SHP77 (cell line): ENCODE data around the gene ATRNL1.
"Not testable (repeated sequence)": the region's sequence is repeated elsewhere in the genome, so short reads cannot be mapped to it uniquely, and the experiment has no call there.

ENCODE experiments used
- DNase-seq, 2 experiments: peaks; one replicate each; lab custom pipeline; 2025; lab: John Stamatoyannopoulos, UW

The ATRNL1 gene

DNA sequence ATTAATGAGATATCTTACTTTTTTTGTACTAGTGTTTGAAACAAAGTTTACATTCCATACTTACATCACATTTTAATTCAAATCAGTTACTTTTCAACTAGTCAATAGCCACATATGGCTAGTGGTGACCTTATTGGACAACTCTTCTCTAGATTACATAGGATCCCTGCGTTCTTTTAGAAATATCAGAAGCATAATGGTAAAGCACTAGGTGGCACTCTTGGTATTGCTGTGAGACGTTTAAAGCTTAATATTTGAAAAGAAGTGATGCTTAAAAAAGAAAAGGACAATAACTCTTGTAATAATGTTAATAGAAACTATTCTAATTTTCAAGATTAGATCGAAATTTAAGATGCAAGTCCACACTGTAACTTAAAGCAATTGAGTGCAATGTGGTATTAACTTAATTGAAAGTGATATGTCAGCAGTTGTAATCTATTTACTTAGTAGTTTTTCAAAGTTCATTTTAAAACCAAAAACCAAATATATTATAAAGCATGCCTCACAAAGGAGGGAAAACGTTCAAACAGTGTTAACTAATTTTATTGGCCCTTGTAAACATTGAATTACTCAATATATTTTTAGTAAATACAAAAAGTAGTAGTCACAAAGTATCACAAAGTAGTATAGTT lies 339.1 kb downstream of the ATRNL1 start:
- peak; percentile 3 to 27 for DNase-seq

- DNase-seq, result no peak
Observed at GRCh38 chr10:115436999-115437398, 343.8 kb downstream of the ATRNL1 start.

DNA sequence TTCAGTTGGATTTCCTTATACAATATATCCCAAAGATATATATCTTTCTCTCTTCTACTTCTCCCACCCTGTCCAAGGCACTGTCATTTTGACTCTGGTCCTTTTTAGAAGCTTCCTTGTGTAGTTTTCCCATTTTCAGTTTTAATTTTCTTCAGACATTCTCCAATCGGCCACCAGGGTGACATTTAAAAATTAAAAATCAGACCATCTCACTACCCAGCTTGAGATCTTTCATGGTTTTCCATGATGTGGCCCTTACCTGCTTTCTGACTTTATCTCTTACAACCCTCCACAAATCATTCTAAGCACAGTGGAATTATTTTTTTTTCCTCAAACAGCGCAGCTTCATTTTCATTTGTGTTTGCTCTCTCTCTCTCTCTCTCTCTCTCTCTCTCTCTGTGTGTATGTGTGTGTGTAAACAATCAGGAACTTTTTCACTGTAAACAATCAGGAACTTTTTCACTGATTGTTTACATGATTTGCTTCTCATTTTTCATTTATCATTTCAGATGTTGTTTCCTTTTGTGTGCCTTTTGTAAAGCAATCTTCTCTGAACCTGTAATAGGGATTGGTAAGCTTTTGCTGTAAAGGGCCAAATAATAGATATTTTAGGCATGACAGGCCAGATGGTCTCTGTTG lies 348.9 kb downstream of the ATRNL1 start:
- DNase-seq, result no peak

- no peak for DNase-seq
Observed at GRCh38 chr10:115456812-115457211, 363.6 kb downstream of the ATRNL1 start.

DNA sequence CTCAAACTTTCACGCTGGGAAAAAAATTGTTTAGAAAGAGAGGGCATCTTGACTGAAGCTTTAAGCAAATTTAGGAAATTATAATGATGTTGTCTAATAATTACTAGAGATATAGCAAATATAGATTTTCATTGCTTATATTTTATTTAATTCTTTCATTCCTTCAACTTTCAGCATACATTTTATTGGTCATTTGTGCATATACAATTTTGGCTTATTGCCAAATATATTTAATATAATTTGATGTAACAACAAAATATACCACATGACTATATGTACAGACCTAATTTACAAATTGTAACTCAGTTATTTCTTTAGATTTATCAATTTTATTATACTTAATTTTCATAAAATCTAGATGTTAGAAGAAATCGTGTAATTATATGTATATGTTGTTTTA lies 390.1 kb downstream of the ATRNL1 start:
- no peak for DNase-seq

GRCh38 chr10:115491526-115492140 lies 398.5 kb downstream of the ATRNL1 start:
- DNase-seq, result no peak

GRCh38 chr10:115503546-115503945 lies 410.4 kb downstream of the ATRNL1 start:
- DNase-seq, result no peak

DNA sequence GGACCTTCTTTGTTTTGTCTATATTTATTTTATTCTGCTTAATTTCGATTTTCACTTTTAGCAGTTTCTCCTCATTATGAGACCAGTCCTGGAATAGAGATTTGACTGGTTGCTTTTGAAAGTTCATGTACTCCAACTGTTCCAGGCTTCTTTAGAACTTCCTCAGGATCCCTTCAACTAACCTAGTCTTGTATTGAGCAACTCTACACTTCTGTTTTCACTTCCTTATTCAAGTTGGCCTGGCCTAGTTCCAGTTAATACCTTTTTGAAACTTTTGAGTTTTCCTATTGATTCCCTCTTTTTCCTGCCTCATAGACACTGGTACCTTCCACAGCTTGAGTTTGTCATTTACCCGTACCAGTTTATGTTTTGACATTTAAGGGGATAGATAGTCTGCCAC lies 421.7 kb downstream of the ATRNL1 start:
- no peak for DNase-seq

- no peak for DNase-seq
Observed at GRCh38 chr10:115525141-115525540, 432.0 kb downstream of the ATRNL1 start.

GRCh38 chr10:115527682-115528081 lies 434.5 kb downstream of the ATRNL1 start:
- DNase-seq, result not testable (repeated sequence)

- DNase-seq, result not testable (repeated sequence)
Observed at GRCh38 chr10:115536401-115536800, 443.2 kb downstream of the ATRNL1 start.

GRCh38 chr10:115539142-115539762 lies 446.1 kb downstream of the ATRNL1 start:
- DNase-seq, result no peak

- DNase-seq, result no peak
Observed at GRCh38 chr10:115555887-115556402, 462.8 kb downstream of the ATRNL1 start.

GRCh38 chr10:115558252-115558651 lies 465.1 kb downstream of the ATRNL1 start:
- DNase-seq, result no peak

DNA sequence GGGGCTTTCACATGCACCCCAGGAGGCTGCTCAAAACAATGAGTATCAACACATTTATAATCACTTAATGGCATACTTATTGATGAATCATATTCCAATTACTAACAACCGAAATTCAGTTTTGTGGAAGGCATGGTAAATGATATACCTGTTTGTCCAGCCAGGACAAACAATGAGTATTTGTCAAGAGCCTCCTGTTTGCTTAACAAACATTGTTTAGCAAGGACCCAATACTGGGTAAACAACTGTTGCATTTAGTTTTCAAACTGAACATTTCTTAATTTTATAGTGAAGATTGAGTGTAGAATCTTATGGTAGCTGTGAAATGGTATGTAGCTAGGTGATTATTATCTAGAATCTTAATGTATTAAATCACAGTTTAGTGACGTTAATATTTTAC lies 473.7 kb downstream of the ATRNL1 start:
- DNase-seq, result peak in 1 of 2 experiments; percentile 21

GRCh38 chr10:115572740-115573455 lies 479.7 kb downstream of the ATRNL1 start:
- DNase-seq, result no peak

- DNase-seq, result no peak
Observed at GRCh38 chr10:115580239-115580638, 487.1 kb downstream of the ATRNL1 start.

- DNase-seq, result no peak
Observed at GRCh38 chr10:115593060-115593459, 499.9 kb downstream of the ATRNL1 start.

DNA sequence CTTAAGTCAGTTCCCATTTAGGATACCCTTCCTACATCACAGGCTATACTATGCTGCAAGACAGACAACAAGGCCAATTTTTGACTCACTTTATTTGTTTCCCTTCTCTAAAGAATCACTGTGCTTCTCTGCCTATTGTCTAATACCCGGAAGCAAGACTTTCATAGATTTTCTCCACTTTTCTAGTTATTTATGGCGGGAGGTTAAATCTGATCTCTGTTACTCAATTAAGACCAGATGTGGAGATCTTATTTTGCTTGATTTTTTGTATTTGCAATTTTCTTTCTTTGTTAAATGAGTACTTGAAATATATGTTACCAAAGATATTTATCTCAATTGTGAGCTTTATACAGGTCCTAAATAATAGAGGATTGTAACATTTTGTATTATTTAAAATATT lies 511.5 kb downstream of the ATRNL1 start:
- DNase-seq, result no peak

DNA sequence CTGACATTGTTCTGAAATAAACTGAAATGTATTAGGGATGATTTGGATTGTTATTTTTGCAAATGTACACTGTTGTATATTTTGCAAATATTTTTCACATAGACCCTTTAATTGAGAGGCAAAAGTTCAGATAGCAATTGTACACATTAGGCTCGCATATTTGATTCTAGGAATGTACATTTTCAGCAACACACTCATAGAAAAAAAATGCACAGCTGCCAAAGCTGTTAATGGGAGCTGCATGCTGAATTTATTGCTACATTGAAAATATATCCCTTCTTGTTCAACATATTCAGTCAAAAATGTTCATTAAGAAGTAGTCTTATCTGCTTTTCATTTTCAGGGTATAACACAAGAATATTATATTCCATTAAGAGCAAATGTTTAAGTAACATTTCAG lies 512.9 kb downstream of the ATRNL1 start:
- DNase-seq, result no peak

DNA sequence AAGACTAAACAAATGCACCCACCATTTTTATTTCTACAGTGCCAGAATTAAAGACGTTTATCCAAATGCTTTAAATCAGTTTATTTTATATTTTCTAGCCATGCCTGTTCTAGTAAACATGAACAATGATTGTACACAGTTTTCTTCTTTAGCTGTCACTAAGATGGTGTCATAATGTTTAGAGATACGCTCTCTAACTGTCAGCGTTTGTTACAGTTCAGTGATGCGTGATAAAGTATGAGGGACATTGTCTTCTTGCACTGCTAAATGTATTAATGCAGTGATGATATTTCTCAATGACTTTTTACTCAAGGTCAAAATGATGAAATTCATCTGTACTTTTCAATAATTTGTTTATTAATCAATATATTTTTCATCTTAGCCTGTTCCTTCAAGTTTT lies 513.6 kb downstream of the ATRNL1 start:
- no peak for DNase-seq

- DNase-seq, result peak; percentile 25 to 37
Observed at GRCh38 chr10:115624448-115624847, 531.3 kb downstream of the ATRNL1 start.
